ENCODE results near the gene PLEKHA5. TPM values are rescaled to one million over a fixed set of nuclear protein-coding genes. Genes with fewer than 3 reads are reported as not detected.
"Not testable (repeated sequence)": the region's sequence is repeated elsewhere in the genome, so short reads cannot be mapped to it uniquely, and the experiment has no call there.

PLEKHA5 gene
- total RNA-seq, 1 experiment from 2014 or later: 14.0 TPM

- POLR2A ChIA-PET (ENCODE audit: low non-redundant PET): no interaction called here
- BruUV-seq (replicated peaks): no TSS peak
These were observed 283.3 kb downstream of the PLEKHA5 start for GRCh38 chr12:19412844-19413243.

GRCh38 chr12:19413582-19413981 lies 284.0 kb downstream of the PLEKHA5 start:
- H3K9me3 ChIP-seq (ENCODE audit: low read depth, low read length, poor library complexity, severe bottlenecking); H3K27ac ChIP-seq (ENCODE audit: low read depth, low read length, poor library complexity, severe bottlenecking); H3K27me3 ChIP-seq (replicated peaks; ENCODE audit: insufficient read depth, low read depth, low read length, poor library complexity); BruUV-seq (replicated peaks); H3K4me3 ChIP-seq (ENCODE audit: low read depth, low read length, poor library complexity, severe bottlenecking); H3K36me3 ChIP-seq (ENCODE audit: insufficient read depth, low read length, poor library complexity, severe bottlenecking); DNase-seq (ENCODE audit: low spot score); POLR2A ChIA-PET (ENCODE audit: low non-redundant PET); intact Hi-C loops (cut with micrococcal nuclease; ENCODE audit: unreplicated experiment); CTCF ChIA-PET: not testable (repeated sequence)
- H3K4me1 ChIP-seq (ENCODE audit: insufficient read depth, low read length, poor library complexity, severe bottlenecking): peaks cover 28% of the 10 kb centered on the region

More at GRCh38 chr12:19412844-19413243, 283.3 kb downstream of the PLEKHA5 start:
- no peak for DNase-seq (ENCODE audit: low spot score)
- intact Hi-C loops (cut with micrococcal nuclease; ENCODE audit: unreplicated experiment): no loop called here
- H3K4me3 ChIP-seq (ENCODE audit: low read depth, low read length, poor library complexity, severe bottlenecking): no peak overlapping the region
- TF ChIP-seq, protein P1, sequence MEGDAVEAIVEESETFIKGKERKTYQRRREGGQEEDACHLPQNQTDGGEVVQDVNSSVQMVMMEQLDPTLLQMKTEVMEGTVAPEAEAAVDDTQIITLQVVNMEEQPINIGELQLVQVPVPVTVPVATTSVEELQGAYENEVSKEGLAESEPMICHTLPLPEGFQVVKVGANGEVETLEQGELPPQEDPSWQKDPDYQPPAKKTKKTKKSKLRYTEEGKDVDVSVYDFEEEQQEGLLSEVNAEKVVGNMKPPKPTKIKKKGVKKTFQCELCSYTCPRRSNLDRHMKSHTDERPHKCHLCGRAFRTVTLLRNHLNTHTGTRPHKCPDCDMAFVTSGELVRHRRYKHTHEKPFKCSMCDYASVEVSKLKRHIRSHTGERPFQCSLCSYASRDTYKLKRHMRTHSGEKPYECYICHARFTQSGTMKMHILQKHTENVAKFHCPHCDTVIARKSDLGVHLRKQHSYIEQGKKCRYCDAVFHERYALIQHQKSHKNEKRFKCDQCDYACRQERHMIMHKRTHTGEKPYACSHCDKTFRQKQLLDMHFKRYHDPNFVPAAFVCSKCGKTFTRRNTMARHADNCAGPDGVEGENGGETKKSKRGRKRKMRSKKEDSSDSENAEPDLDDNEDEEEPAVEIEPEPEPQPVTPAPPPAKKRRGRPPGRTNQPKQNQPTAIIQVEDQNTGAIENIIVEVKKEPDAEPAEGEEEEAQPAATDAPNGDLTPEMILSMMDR (conservative IDR thresholded peaks at IDR 0.05; ENCODE audit: low read depth, low read length): no peak
- TF ChIP-seq EZH2 (IDR thresholded peaks at IDR 0.05; ENCODE audit: borderline replicate concordance, low read depth, low read length, poor library complexity, severe bottlenecking): no peak
- H3K36me3 ChIP-seq (ENCODE audit: insufficient read depth, low read length, poor library complexity, severe bottlenecking): no peaks in the 10 kb centered on the region
- H3K9me3 ChIP-seq (ENCODE audit: low read depth, low read length, poor library complexity, severe bottlenecking): no peaks in the 10 kb centered on the region
- H3K4me1 ChIP-seq (ENCODE audit: insufficient read depth, low read length, poor library complexity, severe bottlenecking): peaks cover 28% of the 10 kb centered on the region
- H3K27ac ChIP-seq (ENCODE audit: low read depth, low read length, poor library complexity, severe bottlenecking): no peak overlapping the region
- H3K27me3 ChIP-seq (replicated peaks; ENCODE audit: insufficient read depth, low read depth, low read length, poor library complexity): no peaks in the 10 kb centered on the region
- CTCF ChIA-PET: no interaction called here

DNA sequence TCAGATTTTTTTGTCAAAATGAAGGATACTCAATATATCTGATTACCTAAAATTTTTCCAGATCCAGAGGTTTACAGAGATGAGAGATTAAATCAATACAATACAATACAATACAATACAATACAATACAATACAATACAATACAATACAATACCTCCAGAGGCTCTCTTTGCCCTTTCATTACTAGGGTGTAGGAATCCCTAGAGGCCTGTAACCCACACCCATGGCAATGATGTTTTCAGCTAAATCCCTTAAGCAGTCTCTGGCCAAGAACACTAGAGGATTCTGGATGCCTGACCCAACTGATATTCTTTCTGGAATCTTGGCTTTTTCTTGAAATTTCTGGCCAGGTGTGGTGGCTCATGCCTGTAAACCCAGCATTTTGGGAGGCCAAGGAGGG lies 286.0 kb downstream of the PLEKHA5 start:
- no peak overlapping the region for H3K27ac ChIP-seq (ENCODE audit: low read depth, low read length, poor library complexity, severe bottlenecking)
- H3K36me3 ChIP-seq (ENCODE audit: insufficient read depth, low read length, poor library complexity, severe bottlenecking): no peaks in the 10 kb centered on the region
- no peaks in the 10 kb centered on the region for H3K27me3 ChIP-seq (replicated peaks; ENCODE audit: insufficient read depth, low read depth, low read length, poor library complexity)
- intact Hi-C loops (cut with micrococcal nuclease; ENCODE audit: unreplicated experiment): no loop called here
- no TSS peak for BruUV-seq (replicated peaks)
- TF ChIP-seq, protein P1 (conservative IDR thresholded peaks at IDR 0.05; ENCODE audit: low read depth, low read length): no peak
- TF ChIP-seq EZH2 (IDR thresholded peaks at IDR 0.05; ENCODE audit: borderline replicate concordance, low read depth, low read length, poor library complexity, severe bottlenecking): no peak
- no peak overlapping the region for H3K4me3 ChIP-seq (ENCODE audit: low read depth, low read length, poor library complexity, severe bottlenecking)
- DNase-seq (ENCODE audit: low spot score): no peak
- CTCF ChIA-PET: no interaction called here
- H3K9me3 ChIP-seq (ENCODE audit: low read depth, low read length, poor library complexity, severe bottlenecking): no peaks in the 10 kb centered on the region
- H3K4me1 ChIP-seq (ENCODE audit: insufficient read depth, low read length, poor library complexity, severe bottlenecking): peaks cover 10% of the 10 kb centered on the region
- POLR2A ChIA-PET (ENCODE audit: low non-redundant PET): no interaction called here

DNA sequence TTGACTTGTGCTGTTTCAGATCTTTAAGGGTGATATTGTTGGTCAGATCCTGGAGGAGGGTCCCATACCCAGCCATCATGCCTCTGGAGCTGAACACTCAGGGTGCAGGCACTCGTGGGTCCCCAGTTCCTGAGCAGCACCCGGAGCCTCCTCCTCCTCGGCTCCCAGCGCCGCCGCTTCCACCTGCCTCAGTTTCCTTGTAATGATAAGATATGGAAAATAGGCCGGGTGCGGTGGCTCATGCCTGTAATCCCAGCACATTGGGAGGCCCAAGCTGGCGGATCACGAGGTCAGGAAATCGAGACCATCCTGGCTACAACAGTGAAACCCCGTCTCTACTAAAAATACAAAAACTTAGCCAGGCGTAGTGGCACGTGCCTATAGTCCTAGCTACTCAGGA lies 289.6 kb downstream of the PLEKHA5 start:
- intact Hi-C loops (cut with micrococcal nuclease; ENCODE audit: unreplicated experiment): no loop called here
- no peak overlapping the region for H3K4me3 ChIP-seq (ENCODE audit: low read depth, low read length, poor library complexity, severe bottlenecking)
- TF ChIP-seq, protein P1 (conservative IDR thresholded peaks at IDR 0.05; ENCODE audit: low read depth, low read length): no peak
- TF ChIP-seq EZH2 (IDR thresholded peaks at IDR 0.05; ENCODE audit: borderline replicate concordance, low read depth, low read length, poor library complexity, severe bottlenecking): no peak
- H3K36me3 ChIP-seq (ENCODE audit: insufficient read depth, low read length, poor library complexity, severe bottlenecking): no peaks in the 10 kb centered on the region
- no TSS peak for BruUV-seq (replicated peaks)
- CTCF ChIA-PET: no interaction called here
- POLR2A ChIA-PET (ENCODE audit: low non-redundant PET): no interaction called here
- DNase-seq (ENCODE audit: low spot score): no peak
- H3K27ac ChIP-seq (ENCODE audit: low read depth, low read length, poor library complexity, severe bottlenecking): no peak overlapping the region
- no peaks in the 10 kb centered on the region for H3K9me3 ChIP-seq (ENCODE audit: low read depth, low read length, poor library complexity, severe bottlenecking)
- H3K4me1 ChIP-seq (ENCODE audit: insufficient read depth, low read length, poor library complexity, severe bottlenecking): peaks cover 3% of the 10 kb centered on the region
- H3K27me3 ChIP-seq (replicated peaks; ENCODE audit: insufficient read depth, low read depth, low read length, poor library complexity): no peaks in the 10 kb centered on the region

All from A673 (cell line).